Stimulated activated CD8-positive, alpha-beta memory T cell treated with anti-CD3 and anti-CD28 coated beads, Interleukin-15, amount 100 ng/mL, for 1 hour (primary cell): ENCODE data around the gene SIX3.

ENCODE experiments used
- DNase-seq: peaks from one replicate; pipeline ENCODE4 v3.0.0-alpha.2; 2020; ENCODE audit warnings: low read depth

The SIX3 gene

GRCh38 chr2:44941551-44942234 lies at the start of gene SIX3:
TSS of gene SIX3 (plus strand) at chr2:44941702. CDS start at chr2:44942105, 403 bp downstream.
- DNase-seq, result no peak

DNA sequence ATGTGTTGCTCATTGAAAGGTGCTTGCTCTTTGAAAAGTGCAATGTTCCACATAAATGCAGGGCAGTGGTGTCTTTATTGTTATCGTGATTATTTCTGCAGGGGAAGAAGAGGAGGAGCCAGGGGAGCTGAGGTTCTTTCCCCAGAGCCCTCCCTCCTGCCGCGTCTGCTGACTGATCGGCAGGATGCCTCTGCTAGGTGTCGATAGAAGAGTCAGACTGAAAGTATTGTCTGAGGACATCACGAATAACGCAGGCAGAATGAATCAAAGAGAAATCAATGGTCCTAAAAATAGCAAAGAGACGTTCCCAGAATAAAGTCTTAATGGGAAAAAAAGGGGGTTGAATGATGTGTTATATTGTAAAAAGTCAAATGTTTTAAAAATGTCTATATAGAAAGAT lies 47.4 kb upstream of the SIX3 start:
- DNase-seq, result no peak

DNA sequence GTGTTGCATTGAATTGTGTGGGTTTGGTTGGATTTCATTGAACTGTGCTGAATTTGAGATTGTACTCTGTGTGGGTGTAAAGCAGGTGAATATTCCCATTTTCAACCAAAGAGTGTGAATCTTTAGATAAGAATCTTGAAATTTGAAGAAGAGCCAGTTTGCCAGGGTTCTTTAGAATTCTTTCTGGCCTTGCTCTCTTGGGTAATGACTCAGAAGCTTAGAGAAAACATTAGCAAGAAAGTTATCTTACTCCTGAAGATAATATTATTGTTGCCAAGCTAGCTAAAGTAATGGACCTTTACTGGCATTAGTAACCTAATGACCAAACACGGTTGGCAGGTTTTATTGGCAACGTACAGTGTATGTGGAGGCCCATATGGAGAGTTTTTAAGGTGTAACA lies 46.4 kb upstream of the SIX3 start:
- no peak for DNase-seq

DNA sequence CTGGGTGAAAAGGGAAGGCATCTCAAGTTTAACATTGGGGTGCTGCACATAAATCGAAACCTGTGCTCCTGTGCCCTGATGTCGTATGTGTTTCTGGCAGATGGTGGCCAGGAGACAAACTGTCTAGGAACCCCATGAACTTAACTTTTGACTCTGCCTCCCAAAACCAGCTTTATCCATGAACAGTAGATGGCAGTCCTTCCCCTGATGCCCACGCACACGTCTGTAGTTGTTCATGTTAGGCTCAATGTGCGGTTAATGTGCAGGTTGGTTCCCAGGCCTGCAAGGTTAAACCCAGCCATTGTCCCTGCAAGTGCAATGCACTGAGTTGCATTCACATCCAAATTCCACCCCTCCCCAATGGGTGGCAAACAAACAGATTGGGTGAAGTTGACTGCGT lies 44.1 kb upstream of the SIX3 start:
- no peak for DNase-seq

GRCh38 chr2:44902217-44903137 lies 39.0 kb upstream of the SIX3 start:
- DNase-seq, result no peak

DNA sequence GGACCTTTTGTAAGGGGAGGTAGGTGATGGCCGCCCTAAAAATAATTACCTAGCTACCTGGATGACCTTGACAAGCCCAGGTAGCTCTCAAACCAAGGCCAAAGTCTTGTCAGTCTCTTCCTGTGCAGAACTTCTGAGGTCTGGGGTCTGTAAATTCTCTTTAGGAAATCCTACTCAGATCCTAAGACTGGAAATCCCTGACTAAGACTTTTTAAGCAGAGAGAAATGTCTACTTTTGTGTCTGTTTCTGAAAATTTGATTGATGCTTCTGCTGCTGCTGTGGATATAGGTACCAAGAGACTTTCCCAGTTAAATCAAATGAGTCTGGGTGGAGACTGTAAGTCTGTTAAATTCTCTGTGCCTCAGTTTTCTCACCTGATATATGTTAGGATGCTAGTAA lies 36.9 kb upstream of the SIX3 start:
- DNase-seq, result no peak

DNA sequence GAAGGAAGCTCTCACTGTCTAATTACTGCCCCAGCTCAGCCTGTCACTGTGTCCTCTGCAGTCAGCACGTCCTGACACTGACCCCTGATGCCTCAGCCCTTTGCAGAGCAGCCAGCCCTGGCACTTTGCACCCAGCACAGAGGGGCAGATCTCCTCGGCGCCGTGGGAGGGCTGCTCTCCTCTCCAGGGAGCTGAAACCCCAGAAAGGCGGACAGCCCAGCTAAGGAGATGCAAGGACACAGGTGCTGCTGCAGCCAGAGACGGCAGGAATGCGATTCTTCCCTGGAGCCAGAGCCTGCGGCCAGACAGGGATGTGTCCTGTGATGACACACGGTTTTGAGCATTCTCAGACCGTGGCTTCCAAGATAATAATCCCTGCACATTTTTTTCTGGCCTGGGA lies 34.5 kb upstream of the SIX3 start:
- no peak for DNase-seq

- DNase-seq, result no peak
Observed at GRCh38 chr2:44909831-44910230, 31.7 kb upstream of the SIX3 start.

GRCh38 chr2:44912660-44913059 lies 28.8 kb upstream of the SIX3 start:
- DNase-seq, result no peak

DNA sequence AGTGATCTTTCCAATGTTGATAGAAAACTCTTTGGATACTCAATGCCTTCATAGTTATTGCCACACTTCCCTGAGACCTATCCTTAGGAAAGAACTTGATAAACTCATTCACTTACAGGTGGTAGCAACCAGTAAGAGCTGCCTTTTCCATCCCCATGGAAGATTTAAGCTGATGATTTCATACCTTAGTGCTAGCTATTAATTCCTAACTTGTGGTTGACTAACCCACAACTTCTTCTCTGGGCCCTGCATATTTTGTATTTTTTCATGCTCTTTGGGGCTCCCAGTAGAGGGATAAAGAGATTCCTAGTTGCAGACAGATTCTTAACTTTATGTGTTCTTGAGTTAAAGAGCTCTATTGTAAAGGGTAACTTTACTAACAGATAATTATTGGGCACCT lies 25.2 kb upstream of the SIX3 start:
- DNase-seq, result no peak

GRCh38 chr2:44918095-44918775 lies 23.3 kb upstream of the SIX3 start:
- DNase-seq, result no peak

DNA sequence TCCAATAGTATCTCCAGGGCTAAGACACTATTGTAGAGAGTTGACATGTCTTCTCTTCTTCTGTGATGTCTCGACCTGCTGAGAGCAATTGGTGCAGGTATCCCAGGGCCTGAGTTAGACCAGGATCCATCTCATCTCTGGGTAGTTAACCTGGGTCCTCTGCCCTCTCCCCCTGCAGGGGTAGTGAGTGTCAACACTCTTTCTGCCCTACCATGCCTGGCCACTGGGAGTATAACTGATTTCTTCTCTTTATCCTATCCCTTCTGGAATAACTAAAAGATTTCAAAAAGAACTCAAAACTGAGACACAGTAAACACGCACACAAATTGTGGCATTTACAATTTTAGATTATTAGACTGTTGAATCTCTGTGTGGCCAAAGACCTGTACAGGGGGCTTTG lies 20.8 kb upstream of the SIX3 start:
- DNase-seq, result no peak

- DNase-seq, result no peak
Observed at GRCh38 chr2:44922776-44923175, 18.7 kb upstream of the SIX3 start.

DNA sequence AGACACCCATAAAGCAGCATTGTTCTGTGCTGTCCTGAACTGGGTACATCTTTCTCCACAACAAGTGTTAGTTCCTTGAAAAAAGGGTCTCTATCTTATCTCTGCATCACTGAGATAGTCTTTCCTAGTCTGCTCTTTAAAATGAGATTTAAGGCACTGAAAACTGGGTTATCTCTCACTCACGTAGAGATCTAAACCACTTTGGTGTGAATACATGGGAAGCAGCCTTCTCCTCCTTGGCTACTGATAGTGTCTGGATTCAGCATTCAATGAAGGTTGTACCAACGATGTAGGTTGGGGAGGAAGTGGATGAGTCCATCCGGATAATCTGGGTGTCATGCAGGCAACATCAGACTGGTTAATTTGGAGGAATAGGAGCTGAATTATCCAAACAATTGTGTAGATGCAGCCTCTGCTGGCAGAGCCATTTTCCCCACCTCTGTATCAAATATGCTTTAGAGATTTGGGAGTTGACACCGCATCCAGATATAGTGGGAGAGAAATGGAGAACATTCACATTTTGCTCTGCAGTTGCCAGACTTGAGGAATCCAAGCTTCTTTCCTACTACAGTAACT lies 15.9 kb upstream of the SIX3 start:
- DNase-seq, result no peak

DNA sequence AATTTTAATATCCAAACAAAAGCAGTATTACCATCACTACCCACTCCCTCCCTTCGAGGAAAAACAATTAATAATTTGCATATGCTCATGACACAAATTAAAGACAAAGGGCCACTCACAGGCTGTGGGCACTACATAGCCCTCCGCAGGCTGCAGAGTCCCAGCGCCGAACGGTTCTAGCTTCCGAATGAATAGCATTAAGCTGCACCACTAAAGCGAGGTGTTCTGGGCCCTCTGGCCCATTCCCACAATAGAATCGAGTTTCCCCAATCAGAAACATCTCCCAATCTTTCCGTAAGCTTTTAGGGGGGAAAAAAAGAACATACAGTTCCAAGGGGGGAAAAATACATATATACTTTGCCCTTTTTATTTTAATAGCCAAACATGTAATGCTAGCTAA lies 14.5 kb upstream of the SIX3 start:
- no peak for DNase-seq

GRCh38 chr2:44927985-44928482 lies 13.5 kb upstream of the SIX3 start:
- no peak for DNase-seq

DNA sequence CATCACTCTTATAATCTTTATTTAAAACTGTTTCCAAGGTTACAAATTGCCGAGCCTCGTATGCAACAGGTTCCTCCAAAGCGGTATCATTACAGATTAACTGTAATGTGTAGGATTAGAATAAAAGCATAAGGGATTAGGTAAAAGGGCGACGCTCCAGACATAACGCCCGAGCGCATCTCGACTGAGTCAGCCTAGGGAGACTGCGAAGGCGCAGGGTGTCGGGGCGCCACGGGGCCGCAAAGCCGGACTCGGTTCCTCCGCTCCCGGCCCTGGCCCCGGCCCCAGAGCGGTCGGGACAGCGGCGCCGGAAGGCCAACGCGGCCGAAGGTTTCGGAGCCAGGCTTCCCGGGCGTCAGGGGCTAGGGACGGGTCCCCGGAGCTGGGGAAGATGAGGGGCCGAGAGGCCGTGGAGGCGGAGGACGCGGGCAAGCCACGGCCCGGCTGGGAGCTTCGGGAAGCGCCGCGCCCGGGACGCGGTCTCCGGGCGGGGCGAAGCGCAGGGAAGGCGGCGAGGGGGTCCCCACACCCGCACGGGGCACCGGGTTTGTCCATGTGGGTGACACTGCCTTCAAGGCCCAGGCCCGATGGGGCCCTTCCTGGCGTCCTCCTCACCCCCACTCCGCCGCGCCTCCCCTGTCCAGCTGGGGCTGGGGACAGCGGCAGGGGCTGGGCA lies 12.9 kb upstream of the SIX3 start:
- DNase-seq, result no peak

DNA sequence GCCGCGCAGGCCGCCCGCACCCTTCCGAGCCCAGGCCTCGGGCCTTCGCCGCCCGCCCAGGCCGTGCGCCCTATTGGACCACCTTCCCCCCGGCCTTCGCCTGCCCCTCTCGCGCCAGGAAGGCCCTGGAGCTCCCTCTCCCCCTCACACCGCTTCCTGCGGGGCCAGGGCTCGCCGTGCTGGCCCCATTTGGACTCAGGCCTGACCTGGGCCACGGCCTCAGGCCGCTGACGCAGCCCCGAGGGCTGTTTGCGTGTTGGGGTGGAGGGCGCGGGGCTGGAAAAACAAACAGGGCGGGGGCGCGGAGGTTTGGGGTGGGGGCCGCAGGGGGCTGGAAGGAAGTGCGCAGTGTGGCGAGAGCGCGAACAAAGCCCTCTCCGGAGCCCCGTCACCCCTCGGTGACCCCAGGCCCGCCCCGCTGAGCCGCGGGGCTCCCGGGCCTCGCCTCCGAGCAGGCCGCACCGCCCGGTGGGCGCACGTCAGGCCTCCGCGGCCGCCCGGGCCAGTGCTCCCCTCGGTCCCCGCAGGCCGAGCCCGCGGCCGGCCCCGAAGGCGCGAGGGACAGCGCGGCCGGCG lies 12.3 kb upstream of the SIX3 start:
- DNase-seq, result no peak

- no peak for DNase-seq
Observed at GRCh38 chr2:44929735-44930273, 11.7 kb upstream of the SIX3 start.

- DNase-seq, result no peak
Observed at GRCh38 chr2:44930274-44931197, 11.0 kb upstream of the SIX3 start.
